HG03064 (cell line): ENCODE data around the gene ASPM.
"Not testable (repeated sequence)": the region's sequence is repeated elsewhere in the genome, so short reads cannot be mapped to it uniquely, and the experiment has no call there.

Experiments
- ATAC-seq: cut with Tn5 transposase; IDR thresholded peaks from one replicate; pipeline ENCODE4 v1.9.1; 2021; ENCODE audit warnings: low read depth; ENCODE audit not compliant: unreplicated experiment

Gene ASPM

DNA sequence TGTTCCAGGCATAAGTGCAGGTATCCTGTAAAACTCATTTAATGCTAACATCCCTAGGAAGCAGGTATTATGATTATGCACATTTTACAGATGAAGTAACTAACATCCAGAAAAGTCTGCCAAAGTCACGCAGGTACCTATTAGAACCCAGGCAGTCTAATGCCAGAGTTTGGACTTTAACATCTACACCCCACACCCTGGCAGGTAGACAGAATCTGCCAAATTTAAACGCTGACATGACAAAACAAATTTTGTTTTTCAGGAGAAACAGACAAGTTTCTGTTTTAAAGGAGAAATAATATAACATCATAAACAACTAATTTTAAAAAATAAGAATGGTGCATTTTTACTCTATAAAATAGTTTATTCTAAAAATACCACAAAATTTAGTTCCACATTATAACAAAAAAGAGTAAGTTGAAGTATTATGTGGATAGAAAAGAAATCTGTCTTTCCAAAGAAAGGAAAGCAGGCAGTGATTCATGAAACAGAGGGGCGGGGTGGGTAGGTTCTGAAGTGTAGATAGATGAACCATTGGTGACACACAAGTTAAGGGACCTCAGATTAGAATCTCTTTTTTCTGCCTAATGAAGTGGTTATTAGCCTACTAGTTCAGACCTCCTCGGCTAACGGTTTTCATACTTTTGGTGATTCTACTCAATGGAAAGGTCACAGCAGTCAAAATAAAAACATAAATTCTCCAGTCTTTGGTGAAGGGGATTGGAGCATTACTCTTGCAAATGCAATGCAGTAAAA is 1.7 kb downstream of the ASPM start:
- ATAC-seq = no peak

DNA sequence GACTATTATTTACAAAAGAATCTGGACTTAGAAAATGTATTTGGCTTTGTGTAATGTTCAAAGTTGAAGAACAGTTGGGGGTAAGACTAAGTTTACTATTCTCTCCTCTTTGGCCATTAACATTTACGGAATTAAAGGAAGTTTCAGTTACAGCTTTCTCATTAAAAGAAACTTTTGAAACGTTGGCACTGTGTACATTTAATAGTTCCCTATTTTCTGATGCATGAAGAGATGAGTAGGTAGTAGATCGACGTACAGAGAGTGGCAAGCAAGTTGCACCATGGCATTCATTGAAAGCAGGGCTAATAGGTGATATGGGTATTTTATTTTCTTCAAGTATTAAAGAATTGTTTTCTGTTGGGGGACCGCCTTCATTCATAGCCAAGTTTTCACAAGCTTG is 3.2 kb downstream of the ASPM start:
- no peak for ATAC-seq

DNA sequence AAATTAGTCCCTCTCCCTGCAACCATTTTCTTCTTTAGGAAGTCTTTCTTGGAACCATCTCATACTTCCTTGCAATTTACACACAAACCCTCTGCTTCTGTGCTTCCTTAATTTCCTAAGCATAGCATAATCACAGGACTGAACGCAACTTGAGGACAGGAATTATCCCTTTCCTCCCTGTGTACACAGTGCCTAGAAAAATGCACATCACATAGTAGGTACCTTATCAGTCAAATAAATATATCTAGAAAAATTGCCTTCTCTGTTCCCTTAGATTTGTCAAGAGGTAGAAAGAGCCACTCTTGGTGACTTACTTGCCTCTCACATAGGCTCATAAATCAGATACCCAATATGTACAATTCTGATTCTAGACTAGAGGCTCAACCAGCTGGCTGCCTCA is 4.9 kb downstream of the ASPM start:
- no peak for ATAC-seq

DNA sequence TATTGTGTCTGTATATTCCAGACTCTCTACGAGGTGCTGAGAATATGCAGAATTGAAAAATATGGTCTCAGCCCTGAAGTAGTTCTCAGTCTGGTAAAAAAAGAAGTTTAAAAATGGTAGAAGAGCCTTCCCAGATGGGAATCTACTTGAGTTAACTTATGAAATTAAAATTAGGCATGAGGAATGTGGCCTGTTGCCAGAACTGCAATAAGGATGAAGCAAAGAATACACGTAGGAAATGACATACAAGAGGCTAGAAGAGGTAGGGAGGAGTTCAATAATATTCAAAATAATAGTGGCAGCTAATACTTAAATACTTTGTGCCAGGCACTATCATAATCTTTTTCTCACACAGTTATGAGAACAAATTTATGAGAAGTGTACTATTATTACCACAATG is 6.3 kb downstream of the ASPM start:
- ATAC-seq = no peak

DNA sequence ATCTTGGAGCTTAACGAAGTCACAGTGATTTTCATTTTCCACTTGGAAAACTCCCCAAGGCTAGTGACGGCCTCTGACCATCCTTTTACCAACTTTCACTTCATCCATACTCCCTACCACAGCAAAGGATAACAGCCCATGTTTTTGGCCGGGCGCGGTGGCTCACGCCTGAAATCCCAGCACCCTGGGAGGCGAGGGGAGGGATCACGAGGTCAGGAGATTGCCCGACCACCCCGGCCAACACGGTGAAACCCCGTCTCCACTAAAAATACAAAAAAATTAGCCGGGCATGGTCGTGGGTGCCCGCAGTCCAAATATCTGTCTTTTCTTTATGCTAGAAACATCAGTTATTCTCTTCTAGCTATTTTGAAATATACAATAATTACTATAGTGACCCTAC is 7.3 kb downstream of the ASPM start:
- no peak for ATAC-seq

DNA sequence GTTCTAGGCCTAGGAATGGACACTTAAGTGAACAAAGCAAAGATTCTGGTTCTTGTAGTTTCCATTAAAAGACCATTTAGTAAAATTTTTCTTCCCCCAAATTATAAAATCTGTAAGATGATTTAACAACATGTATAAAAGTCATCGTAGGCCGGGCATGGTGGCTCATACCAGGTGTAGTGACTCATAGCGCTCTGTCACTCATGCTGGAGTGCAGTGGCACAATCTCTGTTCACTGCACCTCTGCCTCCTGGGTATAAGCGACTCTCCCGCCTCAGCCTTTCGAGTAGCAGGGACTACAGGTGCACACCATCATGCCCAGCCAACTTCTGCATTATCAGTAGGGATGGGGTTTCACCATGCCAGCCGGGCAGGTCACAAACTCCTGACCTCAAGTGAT is 9.1 kb downstream of the ASPM start:
- ATAC-seq = no peak

DNA sequence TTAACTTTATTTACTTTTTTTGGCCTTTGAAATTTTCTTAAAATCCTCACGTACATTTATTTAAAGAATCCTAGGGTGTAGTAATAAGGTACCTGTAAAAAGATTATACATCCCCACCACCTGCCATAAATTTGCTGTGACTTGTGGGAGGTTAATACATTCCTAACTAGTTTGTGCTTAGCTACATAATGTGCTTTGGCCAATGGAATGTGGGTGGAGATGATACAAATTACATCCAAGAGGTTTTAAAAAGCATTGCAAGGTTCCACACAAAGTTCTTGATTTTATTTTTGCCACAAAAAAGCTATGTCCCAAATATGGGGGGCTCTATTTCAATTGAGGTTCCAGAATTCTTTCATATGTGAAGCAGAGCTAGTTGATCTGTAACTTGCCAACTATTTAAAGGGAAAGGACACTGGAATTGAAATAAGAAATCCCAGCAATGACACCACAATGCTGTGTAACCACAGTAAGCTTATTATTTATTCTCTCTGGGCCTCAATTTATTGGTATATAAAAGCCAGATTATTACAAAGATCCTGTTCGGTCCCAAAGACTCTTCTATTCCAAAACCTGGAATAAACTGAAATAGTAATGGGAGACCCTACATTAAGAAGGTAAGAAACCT is 15.7 kb downstream of the ASPM start:
- no peak for ATAC-seq

DNA sequence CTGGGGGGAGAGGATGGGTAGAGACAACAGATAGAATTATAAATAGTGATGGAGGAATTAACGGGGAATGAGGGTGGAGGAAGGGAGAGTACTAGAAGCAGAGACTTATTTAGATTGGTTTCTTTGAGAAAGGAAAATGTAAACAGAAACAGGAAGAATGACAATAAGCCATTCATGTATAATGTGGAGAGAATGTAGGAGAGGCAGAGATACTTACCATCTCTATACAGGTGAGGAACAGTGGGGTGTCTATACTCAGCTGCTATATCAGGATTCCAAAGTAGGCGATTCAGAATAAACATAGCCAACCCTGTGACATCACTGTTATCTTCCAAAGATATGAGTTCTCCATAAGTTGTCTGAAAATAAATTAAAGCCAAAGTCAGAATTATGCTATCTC is 16.8 kb downstream of the ASPM start:
- no peak for ATAC-seq

DNA sequence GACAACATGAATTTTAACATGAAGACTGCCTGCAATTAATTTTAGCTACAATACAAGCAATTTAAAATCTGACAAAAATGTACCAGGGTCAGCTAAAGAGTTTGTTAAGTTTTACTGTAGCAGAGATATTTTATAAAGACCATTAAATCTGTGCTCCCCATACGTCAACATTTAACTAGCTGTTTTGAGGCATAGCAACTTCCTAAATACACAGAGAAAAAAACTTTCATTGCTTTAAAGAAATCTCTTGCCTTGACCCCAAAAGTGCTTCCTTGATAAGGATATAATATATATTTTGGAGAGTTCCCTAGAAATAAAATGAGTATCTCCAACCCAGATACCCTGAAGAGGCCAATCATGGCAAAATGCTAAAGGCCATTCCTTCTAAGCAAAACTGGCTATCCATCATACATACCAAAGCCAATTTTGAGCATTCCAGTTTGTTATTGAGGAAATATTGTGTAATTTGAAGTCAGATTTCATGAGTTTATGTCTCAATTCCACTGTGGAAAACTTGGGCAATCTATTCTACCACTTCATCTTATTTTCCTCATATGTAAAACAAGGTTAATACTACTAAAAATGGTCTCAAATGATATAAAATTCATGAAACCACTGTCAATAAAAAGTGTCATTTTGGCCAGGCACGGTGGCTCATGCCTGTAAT is 19.1 kb downstream of the ASPM start:
- no peak for ATAC-seq

DNA sequence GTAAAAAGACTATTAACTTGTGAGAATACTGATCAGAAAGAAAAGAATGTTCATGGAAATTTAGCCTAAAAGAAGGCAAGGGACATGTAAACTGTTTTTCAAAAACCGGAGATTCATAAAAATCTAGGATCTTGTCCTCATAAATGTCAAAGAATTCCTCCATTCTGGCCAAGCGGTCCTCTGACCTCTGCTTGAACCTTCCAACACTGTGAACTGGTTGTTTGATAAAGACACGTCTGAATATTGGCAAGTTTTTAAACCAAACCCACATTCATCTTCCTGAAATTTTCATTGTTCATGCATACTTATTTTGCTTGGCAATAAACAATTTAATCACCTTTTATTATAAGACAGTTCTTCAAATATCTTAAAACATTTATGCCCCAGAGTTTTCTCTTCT is 19.8 kb downstream of the ASPM start:
- ATAC-seq = no peak

DNA sequence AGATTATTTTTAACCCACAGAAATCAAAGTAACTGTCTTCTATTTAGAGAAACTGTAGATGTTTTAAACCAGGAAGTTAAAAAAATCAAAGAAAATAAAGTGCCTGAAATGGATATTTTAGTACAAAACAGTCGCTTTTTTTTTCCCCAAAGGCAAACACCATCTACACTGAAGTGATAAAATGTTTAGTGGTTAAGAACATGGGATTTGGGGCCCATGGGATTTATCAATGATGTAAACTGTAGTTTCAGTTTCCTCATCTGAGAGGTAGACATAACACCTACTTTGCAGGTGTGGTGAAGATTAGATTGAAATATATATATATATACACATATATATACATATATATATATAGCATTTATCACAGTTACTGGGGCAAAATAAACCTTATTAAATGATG is 22.1 kb downstream of the ASPM start:
- ATAC-seq = no peak

DNA sequence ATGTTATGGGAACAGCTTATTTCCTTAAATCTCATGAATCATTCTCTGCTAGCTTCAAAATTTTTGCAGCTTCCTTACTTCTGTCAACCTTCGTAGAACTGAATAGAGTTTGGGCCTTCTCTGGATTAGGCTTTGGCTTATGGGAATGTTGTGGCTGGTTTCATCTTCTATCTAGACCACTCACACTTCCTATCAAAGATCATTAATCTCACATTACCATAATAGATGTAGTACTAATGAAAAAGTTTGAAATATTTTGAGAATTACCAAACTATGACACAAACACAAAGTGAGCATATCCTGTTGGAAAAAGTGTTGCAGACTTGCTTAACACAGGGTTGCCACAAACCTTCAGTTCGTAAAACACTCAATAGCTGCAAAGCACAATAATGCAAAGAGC is 30.3 kb downstream of the ASPM start:
- ATAC-seq = no peak

DNA sequence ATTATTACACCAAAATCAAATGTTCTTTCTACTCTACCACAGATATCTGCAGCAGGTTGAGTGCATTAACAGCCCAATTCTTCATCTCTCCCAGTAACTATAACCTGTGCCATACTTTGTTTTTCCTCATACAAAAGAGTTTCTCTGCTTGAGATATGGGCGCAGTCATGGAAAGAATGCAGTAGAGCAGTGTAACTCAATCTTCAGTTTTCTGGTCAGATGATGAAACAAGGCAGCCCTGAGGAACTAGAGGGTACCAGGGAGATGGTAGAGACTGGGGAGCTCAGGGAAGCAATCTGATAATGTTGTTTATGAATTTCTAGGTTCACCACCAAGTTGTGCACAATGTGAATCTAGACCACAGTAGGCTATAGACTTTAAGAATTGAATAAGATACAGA is 39.6 kb downstream of the ASPM start:
- no peak for ATAC-seq

DNA sequence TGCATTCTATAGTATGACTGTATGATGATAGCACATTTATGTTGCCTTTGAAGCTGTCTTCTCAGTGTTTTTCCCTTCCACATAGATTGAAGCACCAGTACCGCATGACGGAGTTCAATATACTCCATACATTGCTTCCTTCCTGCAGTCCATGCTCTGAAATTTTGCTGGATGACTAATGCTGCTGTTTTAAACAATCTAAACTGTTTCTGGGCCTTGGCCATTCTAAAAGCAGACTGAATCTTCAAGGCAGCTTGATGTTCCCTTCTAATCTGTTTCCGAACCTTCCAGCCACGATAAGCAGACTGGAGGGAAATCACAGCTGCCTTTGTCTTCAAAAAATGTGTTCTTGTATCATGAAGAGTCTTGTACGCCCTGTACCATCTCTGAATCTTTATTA is 43.2 kb downstream of the ASPM start:
- no peak for ATAC-seq

DNA sequence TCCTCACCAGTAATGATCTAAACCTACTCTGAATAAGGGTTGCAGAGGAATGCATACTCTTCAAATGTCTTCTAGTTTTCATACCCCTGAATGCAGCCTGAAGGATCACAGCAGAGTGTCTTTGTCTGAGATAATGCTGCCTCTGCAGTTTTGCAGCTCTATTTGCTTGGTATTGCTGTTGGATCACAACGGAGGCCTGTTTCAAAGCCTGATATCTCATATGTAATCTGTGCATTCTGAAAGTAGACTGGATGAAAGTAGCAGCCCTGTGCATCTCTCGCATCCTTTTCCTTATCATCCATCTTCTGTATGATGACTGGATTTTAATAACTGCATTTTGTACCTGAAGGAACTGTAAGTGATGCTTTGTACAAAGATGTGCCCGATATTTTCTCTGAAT is 44.5 kb downstream of the ASPM start:
- ATAC-seq = no peak

DNA sequence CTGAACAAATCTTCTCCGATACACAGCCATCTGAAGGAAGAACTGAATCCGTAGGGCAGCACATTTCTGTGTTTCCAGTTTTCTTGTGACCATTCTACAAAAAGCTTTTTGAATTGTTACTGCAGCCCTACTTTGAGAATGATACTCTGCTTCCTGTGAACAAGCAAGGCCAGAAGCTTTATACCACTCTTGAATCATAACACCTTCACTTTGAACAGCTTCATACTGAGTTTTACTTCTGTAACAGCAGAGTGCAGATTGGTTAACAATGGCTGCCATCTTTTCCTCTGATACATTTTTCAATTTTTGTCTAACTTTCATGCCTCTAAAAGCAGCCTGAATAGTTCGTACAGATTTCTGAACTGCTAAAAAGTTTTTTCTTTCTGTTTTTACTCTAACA is 45.8 kb downstream of the ASPM start:
- no peak for ATAC-seq

DNA sequence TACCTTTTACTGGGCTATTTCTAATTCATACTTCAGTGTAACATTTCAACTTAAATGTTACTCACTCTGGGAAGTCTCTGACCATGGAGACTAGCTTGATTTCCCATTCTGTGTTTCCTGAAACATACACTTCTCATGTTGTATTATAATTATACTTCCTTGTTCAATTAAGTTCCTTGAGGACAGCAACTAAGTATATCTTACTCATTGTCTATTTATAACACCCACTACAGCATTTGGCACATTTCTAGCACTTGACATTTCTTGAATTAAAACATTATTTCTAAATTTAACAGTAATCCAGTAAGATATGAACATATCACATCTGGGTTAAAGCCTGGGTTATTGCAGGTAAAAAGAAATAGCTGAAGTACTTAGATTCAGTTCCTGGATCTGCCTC is 47.0 kb downstream of the ASPM start:
- no peak for ATAC-seq

DNA sequence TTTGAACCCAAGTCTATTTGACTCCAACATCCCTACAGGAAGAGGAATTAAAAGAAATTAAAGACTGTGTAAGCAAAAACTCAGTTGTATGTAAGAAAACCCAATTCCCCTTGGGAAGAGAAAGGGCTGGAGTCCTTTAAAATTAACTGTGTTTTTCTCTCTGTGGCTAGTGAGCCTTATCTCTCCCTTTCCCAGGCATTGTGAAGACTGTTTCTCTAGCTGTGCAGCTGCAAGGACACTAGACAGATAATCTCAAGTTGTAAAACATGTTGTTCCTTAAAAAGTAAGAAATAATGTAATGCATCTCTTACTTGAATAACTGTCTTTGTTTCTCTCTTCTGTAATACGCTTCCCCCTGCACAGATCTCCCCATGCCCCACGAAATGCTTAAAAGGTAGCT is 49.5 kb downstream of the ASPM start:
- not testable (repeated sequence) for ATAC-seq

DNA sequence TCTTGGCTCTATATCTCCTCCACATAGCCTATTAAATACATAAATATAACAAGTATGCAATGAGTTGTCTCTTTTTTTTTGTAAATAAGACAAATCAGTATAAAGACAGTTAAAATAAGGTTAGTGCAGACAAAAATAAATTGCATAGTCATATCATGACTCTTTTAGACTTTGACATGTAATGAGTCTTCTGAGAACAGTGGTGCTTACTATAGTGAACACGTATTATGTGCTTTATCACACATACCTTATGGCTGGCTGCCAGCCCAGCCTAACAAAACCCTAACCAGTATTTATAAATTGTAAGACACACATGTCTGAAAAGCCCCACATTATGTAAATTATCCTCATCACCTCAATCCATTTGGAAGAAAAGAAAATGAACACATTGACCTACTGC is 50.3 kb downstream of the ASPM start:
- ATAC-seq = no peak

DNA sequence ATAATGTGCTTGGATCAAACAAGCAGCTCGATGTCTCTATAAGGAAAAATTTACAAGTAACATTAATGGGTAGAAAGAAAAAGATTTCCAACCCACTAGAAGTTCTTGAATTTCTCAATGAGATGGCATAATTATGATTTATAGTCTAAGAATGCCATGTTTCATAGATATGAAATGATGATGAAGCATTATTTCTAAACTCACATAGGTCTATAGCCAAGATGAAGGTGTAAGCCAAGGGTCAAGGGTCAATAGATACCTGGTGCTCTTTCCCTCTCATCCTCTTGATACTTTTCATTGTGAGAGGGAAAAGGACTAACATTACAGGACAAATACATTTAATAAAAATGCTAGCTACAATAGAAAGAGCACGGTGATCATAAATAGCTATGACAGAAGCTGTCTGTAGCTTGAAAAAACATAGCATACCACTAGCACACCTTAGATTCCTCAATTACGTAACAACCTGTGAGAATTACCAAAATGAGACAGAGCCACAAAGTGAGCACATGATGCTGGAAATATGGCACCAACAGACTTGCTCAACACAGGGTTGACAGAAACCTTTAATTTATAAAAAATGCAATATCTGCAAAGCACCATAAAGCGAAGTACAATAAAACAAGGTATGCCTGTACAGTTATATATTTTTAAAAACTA is 53.1 kb downstream of the ASPM start:
- ATAC-seq = no peak

DNA sequence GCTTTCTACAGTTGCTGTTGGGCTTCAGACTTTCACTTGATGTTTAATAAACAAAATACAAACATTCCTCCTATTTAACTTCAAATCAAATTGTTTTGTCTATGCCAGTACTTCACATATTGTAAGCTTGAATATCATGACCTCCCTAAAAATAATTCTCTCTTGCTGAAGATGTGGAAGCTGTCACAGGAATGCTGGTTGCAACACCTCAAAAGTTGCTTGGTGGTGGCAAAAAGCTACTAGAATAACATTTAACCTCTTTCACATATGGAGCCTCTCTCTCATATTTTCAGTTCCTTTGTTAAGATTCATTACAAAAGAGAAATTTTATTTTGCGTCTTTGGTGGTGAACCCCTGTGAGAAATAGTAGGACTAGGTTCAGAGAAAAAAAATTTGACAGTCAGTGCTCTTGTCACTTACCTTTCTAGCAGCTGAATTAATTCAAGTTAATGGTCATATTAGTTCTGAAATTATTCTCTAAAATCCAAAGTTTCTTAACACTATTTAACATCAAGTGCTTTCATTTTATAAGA is 53.9 kb downstream of the ASPM start:
- ATAC-seq = no peak
